CD4-positive, CD25-positive, alpha-beta regulatory T cell (primary cell): ENCODE measurements around the gene SYF2. TPM values are rescaled to one million over a fixed set of nuclear protein-coding genes. Genes with fewer than 3 reads are reported as not detected.

ENCODE experiments used
- ATAC-seq, 2 donors: fragments of 150-1000 bp; cut with Tn5 transposase; one replicate each; pipeline ENCODE4 v1.10.0; 2021; ENCODE audit warnings: low read depth in 2 of 2, moderate number of reproducible peaks in 2 of 2, moderate library complexity in 1 of 2
- DNase-seq, 3 donors: peaks; one replicate each; pipeline versions ENCODE4 v3.0.0 to v3.0.0-alpha.2; 2012 to 2022; ENCODE audit warnings: mixed read lengths in 1 of 3
- H3K27ac ChIP-seq: one replicate; pipeline ENCODE4 v1.7.0; 2013; ENCODE audit warnings: mild to moderate bottlenecking, low read length; ENCODE audit not compliant: insufficient read depth, poor library complexity, severe bottlenecking
- H3K27me3 ChIP-seq: one replicate; pipeline ENCODE4 v1.7.0; 2013; ENCODE audit warnings: low read length; ENCODE audit not compliant: control insufficient read depth, insufficient read depth
- H3K36me3 ChIP-seq: one replicate; pipeline ENCODE4 v1.7.0; 2013; ENCODE audit warnings: mild to moderate bottlenecking, low read length, moderate library complexity; ENCODE audit not compliant: control insufficient read depth, insufficient read depth
- H3K4me1 ChIP-seq: 2 replicates; pipeline ENCODE4 v1.7.0; 2013; ENCODE audit warnings: mild to moderate bottlenecking, low read length; ENCODE audit not compliant: insufficient read depth, control insufficient read depth, poor library complexity, severe bottlenecking
- H3K4me3 ChIP-seq: one replicate; pipeline ENCODE4 v1.7.0; 2013; ENCODE audit warnings: low read depth, mild to moderate bottlenecking, low read length, moderate library complexity
- H3K9me3 ChIP-seq, 2 experiments: 1 replicate in 1 of 2; 2 replicates in 1 of 2; pipeline ENCODE4 v1.7.0; 2013; ENCODE audit warnings: low read length in 2 of 2, mild to moderate bottlenecking in 1 of 2, moderate library complexity in 1 of 2; ENCODE audit not compliant: control insufficient read depth in 2 of 2
- H3K27ac Mint-ChIP-seq, 3 donors: one replicate each; pipeline ENCODE4 v1.8.0; 2020 to 2022; ENCODE audit warnings: mild to moderate bottlenecking in 3 of 3, mixed read lengths in 3 of 3, moderate library complexity in 2 of 3
- H3K27me3 Mint-ChIP-seq: one replicate; pipeline ENCODE4 v1.8.0; 2022; ENCODE audit warnings: mild to moderate bottlenecking, mixed read lengths
- H3K36me3 Mint-ChIP-seq: one replicate; pipeline ENCODE4 v1.8.0; 2020; ENCODE audit warnings: mixed read lengths
- H3K4me1 Mint-ChIP-seq, 4 donors: one replicate each; pipeline ENCODE4 v1.8.0; 2020 to 2022; ENCODE audit warnings: mixed read lengths in 4 of 4, mild to moderate bottlenecking in 1 of 4
- H3K4me3 Mint-ChIP-seq, 4 donors: one replicate each; pipeline ENCODE4 v1.8.0; 2020 to 2022; ENCODE audit warnings: mild to moderate bottlenecking in 4 of 4, mixed read lengths in 4 of 4, moderate library complexity in 3 of 4
- H3K9me3 Mint-ChIP-seq, 7 donors: one replicate each; pipeline ENCODE4 v1.8.0; 2020 to 2022; ENCODE audit warnings: mixed read lengths in 7 of 7, mild to moderate bottlenecking in 3 of 7, moderate library complexity in 2 of 7
- polyA plus RNA-seq, 4 donors: library from polyadenylated mRNA; unstranded; fragments of 300-500 nt; fragmentation: Illumina TruSeq; gene quantifications; one replicate each; pipeline ENCODE4 v1.2.3, GENCODE V29; 2021
- total RNA-seq: library from RNA; stranded (reverse); gene quantifications from one replicate; pipeline ENCODE4 v1.2.3, GENCODE V29; 2022

Gene SYF2
- total and polyA plus RNA-seq, 5 donors from 2014 or later: 65.6 to 97.1 (median 76.5) TPM

DNA sequence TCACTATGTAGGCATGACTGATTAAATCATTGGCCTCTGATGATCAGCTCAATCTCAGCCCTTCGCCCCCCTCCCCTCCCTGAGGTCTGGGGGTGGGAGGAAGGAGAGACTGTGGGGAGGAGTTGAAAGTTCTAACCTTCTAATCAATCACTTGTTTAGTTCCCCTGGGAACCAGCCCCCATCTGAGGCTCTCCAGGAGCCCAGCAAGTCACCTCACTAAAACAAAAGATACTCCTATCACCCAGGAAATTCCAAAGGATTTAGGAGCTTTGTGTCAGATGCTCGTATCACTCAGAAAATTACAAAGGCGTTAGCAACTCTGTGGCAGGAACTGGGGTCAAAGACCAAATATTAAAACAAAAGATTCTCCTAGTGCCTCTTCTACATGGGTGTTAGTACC, 21.6 kb downstream of the SYF2 start:
- Mint-ChIP-seq H3K4me1 (peaks cover 0 to 4% (median 0%) of the 10 kb centered on the region in 4 donors), H3K36me3 (no peaks in the 10 kb centered on the region), H3K27ac (no peak overlapping the region), H3K9me3 (no peaks in the 10 kb centered on the region), H3K4me3 (no peak overlapping the region), H3K27me3 (peaks cover 17% of the 10 kb centered on the region)
- Histone ChIP-seq H3K27ac (no peak overlapping the region), H3K9me3 (no peaks in the 10 kb centered on the region), H3K4me3 (no peak overlapping the region), H3K27me3 (no peaks in the 10 kb centered on the region), H3K4me1 (no peaks in the 10 kb centered on the region), H3K36me3 (no peaks in the 10 kb centered on the region)
- ATAC-seq (no peak), DNase-seq (no peak)

DNA sequence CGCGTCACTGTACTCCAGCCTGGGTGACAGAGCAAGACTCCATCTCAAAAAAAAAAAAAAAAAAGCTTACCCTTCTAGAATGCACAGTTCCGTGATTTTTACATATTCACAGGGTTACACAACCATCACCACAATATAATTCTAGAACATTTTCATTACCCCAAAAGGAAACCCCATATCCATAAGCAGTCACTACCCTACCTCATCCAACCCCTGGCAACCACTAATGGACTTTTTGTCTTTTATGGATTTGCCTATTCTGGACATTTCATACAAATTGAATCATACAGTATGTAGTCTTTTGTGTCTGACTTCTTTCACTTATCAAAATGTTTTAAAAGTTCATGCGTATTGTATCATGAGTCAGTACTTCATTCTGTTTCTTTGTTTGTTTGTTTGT, 22.8 kb downstream of the SYF2 start:
- ATAC-seq: no peak
- Histone ChIP-seq H3K36me3 (no peaks in the 10 kb centered on the region), H3K27me3 (no peaks in the 10 kb centered on the region), H3K27ac (no peak overlapping the region), H3K4me1 (no peaks in the 10 kb centered on the region), H3K9me3 (no peaks in the 10 kb centered on the region), H3K4me3 (no peak overlapping the region)
- Mint-ChIP-seq H3K36me3 (no peaks in the 10 kb centered on the region), H3K4me1 (peaks cover 0 to 2% (median 0%) of the 10 kb centered on the region in 4 donors), H3K9me3 (no peaks in the 10 kb centered on the region), H3K4me3 (no peak overlapping the region), H3K27ac (no peak overlapping the region), H3K27me3 (peaks cover 22% of the 10 kb centered on the region)
- no peak for DNase-seq

DNA sequence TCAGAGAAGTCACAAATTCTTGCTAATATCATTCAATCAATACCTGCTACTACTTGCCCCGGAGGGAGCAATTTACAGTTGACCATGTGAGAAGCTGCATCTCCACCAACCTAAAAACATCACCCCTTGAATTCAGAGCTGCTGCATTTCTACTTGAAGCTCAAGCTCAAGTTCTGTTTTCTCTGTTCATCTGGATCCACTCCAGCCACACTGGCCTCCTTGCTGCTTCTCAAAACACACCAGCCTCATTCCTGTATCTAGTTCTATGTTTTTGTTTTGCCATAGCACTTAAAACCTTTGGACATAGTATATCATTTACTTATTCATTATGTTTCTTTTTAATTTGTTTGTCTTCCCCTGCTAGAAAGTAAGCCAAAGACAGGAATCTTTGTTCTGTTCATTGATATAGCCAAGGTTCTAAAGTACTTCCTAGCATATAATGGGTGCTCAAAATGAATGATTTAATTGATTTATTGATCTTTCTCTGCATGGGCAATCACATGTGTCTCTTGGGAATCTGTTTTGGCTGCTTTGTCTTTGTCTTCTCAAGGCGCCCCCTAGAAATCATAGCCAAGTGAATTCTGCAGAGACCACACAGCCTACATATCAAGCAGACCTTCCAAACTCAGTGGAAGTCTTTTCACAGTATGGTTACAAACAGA, 23.6 kb downstream of the SYF2 start:
- H3K27me3 Mint-ChIP-seq: peaks cover 22% of the 10 kb centered on the region
- Histone ChIP-seq H3K36me3 (no peaks in the 10 kb centered on the region), H3K4me3 (no peak overlapping the region), H3K4me1 (no peaks in the 10 kb centered on the region), H3K27me3 (no peaks in the 10 kb centered on the region), H3K27ac (no peak overlapping the region), H3K9me3 (no peaks in the 10 kb centered on the region)
- ATAC-seq (no peak), DNase-seq (no peak)
- no peak overlapping the region for H3K27ac Mint-ChIP-seq
- H3K4me3 Mint-ChIP-seq: no peak overlapping the region
- H3K36me3 Mint-ChIP-seq: no peaks in the 10 kb centered on the region
- H3K4me1 Mint-ChIP-seq: peaks cover 0 to 2% (median 0%) of the 10 kb centered on the region in 4 donors
- no peaks in the 10 kb centered on the region for H3K9me3 Mint-ChIP-seq

DNA sequence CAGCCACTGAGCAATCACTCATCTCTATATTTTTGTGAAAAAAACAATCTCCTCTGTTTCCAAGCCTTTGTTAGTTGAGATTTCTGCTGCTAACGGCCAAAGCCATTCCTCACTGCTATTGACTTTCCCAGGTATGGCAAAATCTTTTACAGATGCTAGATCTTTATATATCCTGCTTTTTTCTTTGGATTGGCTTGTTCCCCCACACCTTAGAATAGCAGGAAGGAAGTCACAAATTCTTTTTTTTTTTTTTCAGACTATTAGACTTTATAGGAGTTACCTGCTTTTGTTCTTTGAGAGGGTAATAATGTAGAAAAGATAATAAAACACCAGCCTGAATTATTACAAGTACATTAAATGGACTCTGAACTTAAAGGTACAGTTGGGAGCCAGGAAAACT, 24.2 kb downstream of the SYF2 start:
- Mint-ChIP-seq H3K4me1 (peaks cover 0 to 2% (median 0%) of the 10 kb centered on the region in 4 donors), H3K9me3 (no peaks in the 10 kb centered on the region), H3K27ac (no peak overlapping the region), H3K36me3 (no peaks in the 10 kb centered on the region), H3K4me3 (no peak overlapping the region), H3K27me3 (peaks cover 27% of the 10 kb centered on the region)
- Histone ChIP-seq H3K9me3 (no peaks in the 10 kb centered on the region), H3K27me3 (no peaks in the 10 kb centered on the region), H3K27ac (no peak overlapping the region), H3K4me3 (no peak overlapping the region), H3K4me1 (no peaks in the 10 kb centered on the region), H3K36me3 (no peaks in the 10 kb centered on the region)
- DNase-seq: no peak
- ATAC-seq: no peak

DNA sequence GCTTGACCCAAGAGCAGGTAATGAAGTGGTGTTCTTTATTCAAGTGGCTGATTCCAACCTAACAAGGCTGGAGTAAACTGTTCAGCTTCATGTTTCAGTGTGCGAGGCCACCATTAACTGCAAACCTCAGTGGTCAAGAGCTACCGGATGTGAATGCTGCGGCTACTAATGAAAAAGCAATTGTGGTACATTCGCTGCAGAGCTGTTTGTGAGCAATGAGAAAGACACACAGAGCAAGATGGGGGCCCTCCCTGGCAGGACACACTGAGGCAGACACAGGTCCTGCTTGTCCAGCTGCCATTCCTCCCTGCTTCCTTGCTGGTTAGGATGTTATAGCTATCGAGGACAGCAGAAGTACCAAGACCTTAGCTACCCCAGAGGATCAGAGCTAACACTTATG, 26.1 kb downstream of the SYF2 start:
- H3K4me1 Mint-ChIP-seq: peaks cover 0 to 2% (median 0%) of the 10 kb centered on the region in 4 donors
- H3K27ac Mint-ChIP-seq: no peak overlapping the region
- H3K36me3 Mint-ChIP-seq: no peaks in the 10 kb centered on the region
- Histone ChIP-seq H3K27ac (no peak overlapping the region), H3K36me3 (no peaks in the 10 kb centered on the region), H3K27me3 (no peaks in the 10 kb centered on the region), H3K4me1 (no peaks in the 10 kb centered on the region), H3K4me3 (no peak overlapping the region), H3K9me3 (no peaks in the 10 kb centered on the region)
- ATAC-seq (no peak), DNase-seq (no peak)
- H3K9me3 Mint-ChIP-seq: peaks cover 0 to 3% (median 0%) of the 10 kb centered on the region in 7 donors
- peaks cover 26% of the 10 kb centered on the region for H3K27me3 Mint-ChIP-seq
- no peak overlapping the region for H3K4me3 Mint-ChIP-seq

GRCh38 chr1:25205786-25206185, 26.5 kb downstream of the SYF2 start:
- peaks cover 0 to 3% (median 0%) of the 10 kb centered on the region in 7 donors for H3K9me3 Mint-ChIP-seq
- Histone ChIP-seq H3K36me3 (no peaks in the 10 kb centered on the region), H3K9me3 (no peaks in the 10 kb centered on the region), H3K27ac (no peak overlapping the region), H3K4me3 (no peak overlapping the region), H3K27me3 (no peaks in the 10 kb centered on the region), H3K4me1 (no peaks in the 10 kb centered on the region)
- H3K36me3 Mint-ChIP-seq: no peaks in the 10 kb centered on the region
- DNase-seq (no peak), ATAC-seq (no peak)
- H3K27ac Mint-ChIP-seq: no peak overlapping the region
- H3K27me3 Mint-ChIP-seq: peaks cover 26% of the 10 kb centered on the region
- no peak overlapping the region for H3K4me3 Mint-ChIP-seq
- peaks cover 0 to 2% (median 0%) of the 10 kb centered on the region in 4 donors for H3K4me1 Mint-ChIP-seq

GRCh38 chr1:25204797-25205480, 27.4 kb downstream of the SYF2 start:
- Histone ChIP-seq H3K4me1 (no peaks in the 10 kb centered on the region), H3K27ac (no peak overlapping the region), H3K36me3 (no peaks in the 10 kb centered on the region), H3K4me3 (no peak overlapping the region), H3K9me3 (no peaks in the 10 kb centered on the region), H3K27me3 (no peaks in the 10 kb centered on the region)
- H3K9me3 Mint-ChIP-seq: peaks cover 0 to 3% (median 0%) of the 10 kb centered on the region in 7 donors
- peak in 2 of 3 donors; percentile 47 to 64 for DNase-seq
- ATAC-seq: peak in 1 of 2 donors; percentile 55
- no peaks in the 10 kb centered on the region for H3K36me3 Mint-ChIP-seq
- peaks cover 23% of the 10 kb centered on the region for H3K27me3 Mint-ChIP-seq
- no peak overlapping the region for H3K4me3 Mint-ChIP-seq
- H3K27ac Mint-ChIP-seq: no peak overlapping the region
- H3K4me1 Mint-ChIP-seq: peaks cover 0 to 2% (median 0%) of the 10 kb centered on the region in 4 donors

DNA sequence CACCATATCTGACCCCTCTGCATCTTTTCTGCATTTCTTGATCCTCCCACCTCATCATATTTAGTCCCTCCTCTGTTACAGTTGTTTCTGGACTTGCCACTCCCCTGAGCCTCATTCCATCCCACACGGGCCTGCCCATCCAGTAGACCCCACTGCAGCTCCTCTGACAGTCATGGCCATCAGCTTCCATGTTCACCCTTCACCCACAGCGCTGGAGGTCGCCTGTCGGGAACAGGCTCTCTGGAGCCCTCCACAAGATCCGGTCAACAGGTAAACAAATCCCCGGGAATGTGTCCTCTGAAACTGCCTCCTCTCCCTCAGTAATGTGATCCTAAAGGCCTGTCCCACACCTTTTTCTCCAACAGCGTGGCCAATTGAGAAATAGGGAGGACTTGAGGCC, 31.3 kb downstream of the SYF2 start:
- no peak overlapping the region for H3K27ac Mint-ChIP-seq

More for the DNA sequence above, 31.3 kb downstream of the SYF2 start:
- DNase-seq: no peak
- H3K4me1 ChIP-seq: no peaks in the 10 kb centered on the region
- H3K4me3 ChIP-seq: no peak overlapping the region
- ATAC-seq: no peak
- Mint-ChIP-seq H3K36me3 (no peaks in the 10 kb centered on the region), H3K4me1 (peaks cover 0 to 7% (median 4%) of the 10 kb centered on the region in 4 donors), H3K27me3 (peaks cover 22% of the 10 kb centered on the region), H3K9me3 (peaks cover 0 to 3% (median 0%) of the 10 kb centered on the region in 7 donors), H3K4me3 (no peak overlapping the region)
- H3K36me3 ChIP-seq: no peaks in the 10 kb centered on the region
- no peaks in the 10 kb centered on the region for H3K27me3 ChIP-seq
- no peak overlapping the region for H3K27ac ChIP-seq
- H3K9me3 ChIP-seq: no peaks in the 10 kb centered on the region
